ENCODE measurements around the gene ROR2. TPM values are rescaled to one million over a fixed set of nuclear protein-coding genes. Genes with fewer than 3 reads are reported as not detected.

Gene ROR2
- total RNA-seq, 1 experiment from 2014 or later, result 5.9 TPM

GRCh38 chr9:91787931-91788330 is 162.1 kb downstream of the ROR2 start:
- no peaks in the 10 kb centered on the region for H3K36me3 ChIP-seq (ENCODE audit: control insufficient read depth, insufficient read depth, low read length)
- intact Hi-C loops (cut with micrococcal nuclease; ENCODE audit: unreplicated experiment), result no loop called here
- no TSS peak for BruUV-seq (replicated peaks)
- H3K27me3 ChIP-seq (ENCODE audit: control insufficient read depth, insufficient read depth, low read length), result no peaks in the 10 kb centered on the region
- in situ Hi-C loops (cut with HindIII; ENCODE audit: low pct_unique_long_range_greater_than_20kb, low sequenced_read_pairs), result no loop called here
- no peak overlapping the region for H3K27ac ChIP-seq (ENCODE audit: low read length)
- no peaks in the 10 kb centered on the region for H3K4me1 ChIP-seq (ENCODE audit: control insufficient read depth, insufficient read depth, low read length)
- no peak for ATAC-seq
- TF ChIP-seq POLR2AphosphoS5 (IDR thresholded peaks at IDR 0.05; ENCODE audit: low read depth, low read length) (no peak), REST (IDR thresholded peaks at IDR 0.05; ENCODE audit: insufficient read depth in 1 of 2, low read depth in 2 of 2, low read length in 1 of 2) (no peak), SIN3A (IDR thresholded peaks at IDR 0.05; ENCODE audit: borderline replicate concordance, insufficient read depth, low read depth, low read length) (no peak), CTCF (IDR thresholded peaks at IDR 0.05) (no peak), TCF7L2 (IDR thresholded peaks at IDR 0.05; ENCODE audit: low read depth, low read length) (no peak)
- H3K9me3 ChIP-seq (ENCODE audit: control insufficient read depth, insufficient read depth, low read depth, low read length), result no peaks in the 10 kb centered on the region
- ChIA-PET POLR2A (no interaction called here), CTCF (no interaction called here)
- no peak overlapping the region for H3K4me3 ChIP-seq (ENCODE audit: low read depth in 2 of 2, low read length in 2 of 2)
- DNase-seq (ENCODE audit: low read depth, low spot score), result no peak

- no peaks in the 10 kb centered on the region for H3K27me3 ChIP-seq (ENCODE audit: control insufficient read depth, insufficient read depth, low read length)
- TF ChIP-seq CTCF (IDR thresholded peaks at IDR 0.05) (no peak), TCF7L2 (IDR thresholded peaks at IDR 0.05; ENCODE audit: low read depth, low read length) (no peak), REST (IDR thresholded peaks at IDR 0.05; ENCODE audit: insufficient read depth in 1 of 2, low read depth in 2 of 2, low read length in 1 of 2) (no peak), SIN3A (IDR thresholded peaks at IDR 0.05; ENCODE audit: borderline replicate concordance, insufficient read depth, low read depth, low read length) (no peak), POLR2AphosphoS5 (IDR thresholded peaks at IDR 0.05; ENCODE audit: low read depth, low read length) (no peak)
- H3K9me3 ChIP-seq (ENCODE audit: control insufficient read depth, insufficient read depth, low read depth, low read length), result no peaks in the 10 kb centered on the region
- ATAC-seq (no peak), DNase-seq (ENCODE audit: low read depth, low spot score) (no peak)
- POLR2A ChIA-PET, result no interaction called here
- CTCF ChIA-PET, result no interaction called here
- in situ Hi-C loops (cut with HindIII; ENCODE audit: low pct_unique_long_range_greater_than_20kb, low sequenced_read_pairs), result no loop called here
- intact Hi-C loops (cut with micrococcal nuclease; ENCODE audit: unreplicated experiment), result no loop called here
- no TSS peak for BruUV-seq (replicated peaks)
- H3K27ac ChIP-seq (ENCODE audit: low read length), result no peak overlapping the region
- H3K4me3 ChIP-seq (ENCODE audit: low read depth in 2 of 2, low read length in 2 of 2), result no peak overlapping the region
- H3K4me1 ChIP-seq (ENCODE audit: control insufficient read depth, insufficient read depth, low read length), result no peaks in the 10 kb centered on the region
- no peaks in the 10 kb centered on the region for H3K36me3 ChIP-seq (ENCODE audit: control insufficient read depth, insufficient read depth, low read length)
Observed at GRCh38 chr9:91786132-91786896, 163.7 kb downstream of the ROR2 start.

All from Panc1 (cell line).